GM21717 (cell line): ENCODE measurements around the gene AKT1S1.

Experiments
- ATAC-seq: cut with Tn5 transposase; IDR thresholded peaks from one replicate; pipeline ENCODE4 v1.9.1; 2021; ENCODE audit warnings: mild to moderate bottlenecking, moderate library complexity; ENCODE audit not compliant: unreplicated experiment

AKT1S1 gene

DNA sequence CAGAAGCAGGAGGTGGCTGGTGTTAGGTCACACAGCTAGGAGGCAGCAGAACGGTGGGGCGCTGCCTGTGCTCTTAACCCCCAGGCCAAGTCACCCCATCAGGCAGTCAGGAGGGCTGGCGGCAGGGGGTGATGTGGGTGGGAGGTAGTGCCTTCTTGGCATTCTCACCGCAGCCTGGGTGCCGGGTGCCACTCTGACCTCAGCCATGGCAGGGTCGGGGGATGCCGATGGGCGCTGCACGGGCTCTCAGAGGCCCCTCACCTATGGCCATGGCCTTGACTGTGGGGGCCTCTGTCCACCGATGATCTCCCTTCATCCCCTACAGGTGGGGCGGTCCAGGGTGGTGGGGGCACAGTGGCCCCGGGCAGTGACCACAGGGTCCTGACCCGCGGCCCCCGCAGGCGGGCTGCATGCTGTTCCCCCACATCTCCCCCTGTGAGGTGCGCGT is 20.6 kb downstream of the AKT1S1 start:
- ATAC-seq, result no peak

DNA sequence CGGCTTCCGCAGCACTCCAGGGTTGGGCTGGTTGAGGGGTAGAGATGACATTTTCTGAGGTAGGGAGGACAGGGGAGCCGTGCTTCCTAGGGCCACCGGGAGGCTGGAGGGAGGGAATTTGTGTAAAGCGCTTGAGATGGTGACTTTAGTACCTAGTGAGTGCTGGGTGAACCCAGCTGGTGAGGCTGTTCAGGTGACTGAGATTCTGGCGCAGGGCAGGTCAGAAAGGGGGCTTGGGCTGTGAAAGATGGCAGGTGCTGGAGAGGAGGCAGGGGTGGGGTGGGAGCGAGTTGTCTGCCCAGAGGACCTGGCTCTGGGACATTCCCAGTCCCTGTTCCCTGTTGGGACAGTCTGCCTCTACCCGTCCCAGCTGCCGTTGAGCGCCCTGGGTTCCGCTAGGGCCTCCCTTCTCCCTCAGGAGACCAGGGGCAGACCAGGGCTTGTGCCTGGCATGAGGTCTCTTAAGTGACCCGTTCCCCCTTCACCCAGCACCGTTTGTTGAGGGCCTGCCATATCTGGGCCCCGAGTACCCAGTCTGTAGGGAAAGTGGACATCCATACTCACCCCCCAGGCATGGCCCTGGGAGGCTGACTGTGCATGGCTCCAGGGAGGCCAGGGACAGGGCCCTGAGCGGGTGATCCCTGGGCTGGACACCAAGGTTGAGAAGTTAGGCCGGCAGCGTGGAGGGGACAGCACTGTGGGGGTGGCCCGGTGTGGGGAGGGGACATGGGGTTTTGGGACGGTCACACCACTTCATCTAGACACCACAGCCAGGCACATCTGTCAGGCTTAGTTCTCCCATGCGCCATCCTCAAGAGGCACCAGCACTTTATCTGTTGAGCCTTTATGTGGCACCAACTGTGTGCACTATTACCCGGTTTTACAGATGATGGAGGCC is 21.2 kb downstream of the AKT1S1 start:
- no peak for ATAC-seq

DNA sequence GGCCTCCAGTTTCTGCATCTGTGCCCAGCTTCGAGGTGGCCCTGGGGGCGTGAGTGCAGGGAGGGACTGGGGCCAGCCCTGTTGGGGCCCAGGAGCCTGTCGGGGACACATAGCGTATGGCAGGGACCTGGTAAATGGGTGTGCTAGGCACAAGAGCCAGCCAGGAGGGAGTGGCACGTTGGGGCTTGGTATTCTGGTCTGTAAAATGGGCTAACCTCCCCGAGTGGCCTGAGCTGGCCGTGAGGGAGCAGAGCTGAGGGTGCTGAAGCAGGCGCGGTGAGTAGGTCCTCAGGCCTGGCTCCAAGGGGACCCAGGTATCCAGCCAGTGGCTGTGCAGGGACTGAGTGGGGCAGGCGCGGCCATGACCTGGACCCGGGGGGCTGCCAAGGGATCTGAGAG is 21.9 kb downstream of the AKT1S1 start:
- no peak for ATAC-seq

DNA sequence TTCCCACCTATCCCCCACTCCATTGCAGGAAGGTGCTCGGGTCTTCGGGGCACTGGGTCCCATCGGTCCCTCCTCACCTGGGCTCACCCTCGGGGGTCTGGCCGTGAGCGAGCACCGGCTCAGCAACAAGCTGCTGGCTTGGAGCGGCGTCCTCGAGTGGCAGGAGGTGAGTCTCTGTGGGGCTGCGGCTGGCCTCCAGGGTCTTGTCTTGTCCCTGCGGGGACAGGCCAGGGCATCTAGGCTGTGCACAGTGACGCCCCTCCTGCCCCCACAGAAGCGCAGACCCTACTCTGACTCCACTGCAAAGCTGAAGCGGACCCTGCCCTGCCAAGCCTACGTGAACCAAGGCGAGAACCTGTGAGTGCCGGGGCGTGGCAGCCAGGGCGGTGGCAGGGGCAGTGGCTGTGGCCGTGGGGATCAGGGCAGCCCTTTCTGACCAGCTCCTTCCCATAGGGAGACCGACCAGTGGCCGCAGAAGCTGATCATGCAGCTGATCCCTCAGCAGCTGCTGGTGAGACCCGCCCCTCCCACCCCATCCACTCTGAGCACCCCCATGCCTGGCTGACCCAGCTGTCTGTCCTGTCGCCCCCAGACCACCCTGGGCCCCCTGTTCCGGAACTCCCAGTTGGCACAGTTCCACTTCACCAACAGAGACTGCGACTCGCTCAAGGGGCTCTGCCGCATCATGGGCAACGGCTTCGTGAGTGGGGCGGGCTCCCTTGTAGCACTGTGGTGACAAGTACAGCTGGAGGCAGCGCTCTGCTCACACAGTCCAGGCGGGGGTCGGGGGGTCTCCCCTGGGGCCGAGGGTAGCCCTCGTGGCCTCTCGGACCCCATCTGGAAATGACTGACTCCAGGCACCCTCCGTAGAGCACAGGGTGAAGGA is 22.5 kb downstream of the AKT1S1 start:
- ATAC-seq, result no peak

DNA sequence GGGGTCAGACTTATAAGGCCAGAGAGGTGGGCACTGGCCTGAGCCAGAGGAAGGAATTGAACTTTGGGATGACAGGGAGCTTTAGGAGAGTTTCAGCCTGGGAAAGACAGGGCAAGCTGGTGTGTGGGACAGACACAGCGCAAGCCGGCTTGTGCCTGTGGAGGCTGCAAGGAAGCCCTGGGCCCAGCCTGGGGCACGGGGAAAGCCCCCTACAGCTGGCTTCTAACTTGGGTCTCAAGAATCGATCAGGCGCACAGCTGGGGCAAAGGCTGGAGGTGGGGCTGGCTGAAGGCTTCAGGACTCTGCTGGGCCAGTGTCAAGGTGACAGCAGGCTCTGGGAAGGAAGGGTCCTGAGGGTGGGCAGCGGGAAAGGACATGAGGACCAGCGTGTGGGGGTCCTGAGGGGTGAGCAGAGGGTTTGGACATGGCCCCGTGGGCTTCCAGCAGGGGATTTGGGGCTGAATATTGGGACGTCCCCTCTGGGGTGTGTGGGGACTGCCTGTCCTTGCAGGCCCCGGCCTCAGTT is 23.2 kb downstream of the AKT1S1 start:
- ATAC-seq, result no peak

DNA sequence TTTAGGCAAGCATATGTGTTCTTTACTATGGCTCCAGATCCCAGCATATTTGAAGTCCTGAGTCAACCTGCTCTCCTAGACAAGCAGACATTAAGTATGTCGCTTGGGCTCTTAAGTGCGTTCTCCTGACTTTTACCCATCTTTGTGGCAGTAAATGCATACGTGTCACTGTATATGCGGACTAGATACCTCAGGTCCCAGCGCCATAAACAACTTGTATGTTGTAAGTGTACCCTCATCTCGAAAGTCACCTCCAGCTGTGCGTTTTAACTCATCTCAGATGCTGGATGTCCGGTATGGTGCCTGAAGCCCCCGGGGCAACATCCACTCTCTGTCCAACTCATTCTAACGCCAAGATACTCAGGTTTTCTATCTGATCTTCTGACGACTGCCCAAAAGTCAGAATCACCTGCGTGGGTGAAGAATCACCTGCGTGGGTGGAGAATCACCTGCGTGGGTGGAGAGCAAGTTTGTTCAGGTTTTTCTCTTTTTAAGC is 24.5 kb downstream of the AKT1S1 start:
- no peak for ATAC-seq

DNA sequence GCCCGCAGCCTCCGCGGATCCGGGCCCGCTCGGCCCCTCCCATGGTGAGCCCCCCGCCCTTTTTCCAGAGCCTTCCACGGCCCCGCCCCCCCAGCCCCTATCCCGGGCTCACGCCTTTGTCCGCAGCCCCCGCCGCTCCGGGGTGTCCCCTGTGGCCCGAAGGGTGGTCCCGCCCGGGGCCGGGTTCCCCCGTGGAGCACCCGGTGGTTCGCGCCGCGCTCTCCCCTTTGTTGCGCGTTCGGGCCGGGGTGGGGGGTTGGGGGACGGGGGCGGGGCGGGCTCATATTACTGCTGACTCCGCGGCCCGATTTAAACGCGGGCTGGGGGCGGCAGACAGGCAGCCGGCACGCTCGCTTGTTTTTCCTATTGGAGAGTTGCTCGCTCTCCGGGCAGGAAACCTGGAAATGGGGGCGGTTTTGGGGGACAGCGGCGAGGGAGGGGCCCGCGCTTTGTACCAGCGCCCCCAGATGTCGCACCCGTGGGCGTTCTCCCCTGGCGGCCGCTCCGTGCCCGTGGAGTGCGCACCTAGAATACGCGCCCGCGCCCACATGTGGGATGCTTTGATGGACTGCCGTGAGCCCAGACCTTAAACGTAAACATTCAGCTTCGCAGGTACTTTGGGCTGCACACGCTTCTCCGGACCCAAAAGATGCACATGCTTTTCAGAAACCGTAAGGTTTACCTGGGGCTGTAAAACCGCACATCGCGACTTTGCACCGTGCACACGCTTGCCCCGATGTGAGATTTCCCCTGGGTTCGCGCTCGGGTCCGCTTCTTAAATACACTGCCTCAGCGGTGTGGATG is 25.5 kb downstream of the AKT1S1 start:
- no peak for ATAC-seq

DNA sequence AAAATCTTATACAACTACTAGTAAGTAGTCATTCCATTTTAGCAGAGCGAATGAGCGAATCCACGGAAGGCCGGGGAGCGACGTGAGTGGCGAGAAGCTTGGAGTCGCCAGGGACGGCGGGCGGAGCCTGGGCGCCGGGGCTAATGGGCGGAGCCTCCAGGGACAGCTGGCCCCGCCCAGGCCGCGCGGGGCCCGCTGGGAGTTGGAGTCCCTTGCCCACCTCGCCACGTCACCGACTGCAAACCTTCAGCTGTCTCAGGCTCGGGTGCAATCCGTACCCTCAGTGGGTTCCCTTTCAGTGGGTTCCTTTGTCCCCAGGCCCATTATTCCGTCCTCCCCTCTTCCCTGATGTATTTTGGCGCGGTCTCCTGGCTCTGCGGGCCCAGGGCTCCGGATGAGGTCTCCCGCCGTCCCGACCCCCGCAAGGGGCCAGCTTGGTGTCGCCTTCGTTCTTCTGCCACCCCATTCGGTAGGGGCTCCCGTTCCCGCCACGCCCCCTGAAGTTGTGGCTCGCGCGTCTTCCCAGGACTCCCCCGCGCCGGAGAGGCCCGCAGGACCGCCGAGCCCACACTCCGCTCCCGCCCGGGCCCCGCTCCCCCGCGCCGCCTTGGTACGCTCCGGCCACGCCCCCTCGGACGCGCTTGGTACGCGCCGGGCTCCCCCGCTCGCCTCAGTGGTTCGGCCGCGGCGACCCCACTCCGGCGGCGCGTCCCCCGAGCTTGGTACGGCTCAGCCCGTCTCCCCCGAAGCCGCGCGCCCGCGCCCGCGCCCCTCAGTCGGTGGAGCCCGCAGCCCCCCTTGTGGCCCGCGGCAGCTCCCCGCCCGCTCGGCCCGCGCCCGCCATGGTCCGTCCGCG is 26.4 kb downstream of the AKT1S1 start, which contains the start of gene PTOV1:
Gene PTOV1, plus strand, starts transcription at position 673 of the 856 bp plus-strand sequence.
- ATAC-seq, result peak; percentile 49

DNA sequence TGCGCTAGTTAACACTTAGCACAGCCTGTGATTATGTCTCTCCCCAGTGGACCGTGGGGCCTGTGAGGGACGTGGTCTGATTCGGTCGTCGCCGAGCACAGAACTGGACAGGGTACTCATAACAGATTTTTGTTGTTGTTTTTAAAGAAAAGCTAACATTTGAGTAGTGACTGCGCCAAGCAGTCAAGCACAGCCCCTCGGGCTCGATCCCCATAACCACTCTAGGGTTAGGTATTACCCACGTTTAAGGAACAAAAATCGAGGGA is 27.0 kb downstream of the AKT1S1 start:
- ATAC-seq, result peak; percentile 5

DNA sequence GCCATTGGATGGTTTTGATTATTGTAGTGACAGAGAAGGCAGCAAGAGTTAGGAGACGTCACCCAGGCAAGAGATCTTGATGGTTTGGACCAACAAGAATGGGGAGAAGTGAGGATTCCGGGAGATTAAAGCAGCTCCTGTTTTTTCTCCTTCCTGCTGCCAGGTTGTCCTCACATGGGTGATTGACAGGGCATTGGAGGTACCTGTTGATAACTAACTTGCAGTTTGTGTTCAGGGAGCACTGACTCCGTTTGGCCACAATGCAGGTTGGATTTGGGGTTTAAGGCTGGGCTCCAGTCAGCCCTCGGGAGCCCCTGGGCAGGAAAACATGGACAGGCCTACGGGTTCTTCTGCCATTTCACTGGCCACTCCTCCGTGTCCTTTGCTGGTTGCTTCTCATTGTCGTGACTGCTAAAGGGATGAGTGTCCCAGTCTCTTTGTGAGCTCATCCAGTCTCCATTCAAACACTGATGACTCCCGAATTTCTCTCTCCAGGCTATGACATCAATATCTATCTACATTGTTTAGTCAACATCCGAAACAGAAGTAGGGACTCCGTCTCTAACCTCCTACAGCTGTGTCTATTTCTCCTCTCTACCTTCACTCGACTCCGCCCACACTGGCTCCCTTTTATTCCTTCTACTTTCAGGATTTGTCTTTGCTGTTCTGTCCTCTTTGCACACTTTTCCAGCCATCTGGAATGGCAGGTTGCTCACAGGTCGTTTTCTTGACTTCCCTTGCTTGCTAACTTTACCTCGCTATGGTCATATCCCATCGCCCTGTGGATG is 27.5 kb downstream of the AKT1S1 start:
- no peak for ATAC-seq

DNA sequence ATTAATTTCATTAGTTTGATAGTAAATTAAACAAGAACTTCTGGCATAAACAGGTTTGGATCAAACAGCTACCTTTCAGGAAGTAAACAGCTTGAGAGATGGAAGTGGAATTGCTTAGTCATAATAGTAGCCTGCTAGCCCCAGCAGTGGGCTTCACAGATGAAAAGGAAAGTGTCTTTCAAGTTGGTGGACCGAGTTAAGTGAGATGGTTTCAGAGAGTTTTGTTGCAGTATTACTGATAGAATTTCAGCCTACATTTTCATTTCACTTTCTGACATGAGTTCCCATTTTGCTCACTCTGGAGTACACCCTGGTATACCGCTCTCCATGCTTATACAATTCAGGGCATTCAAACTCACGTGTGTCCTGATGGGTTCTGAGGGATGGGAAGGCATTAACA is 28.2 kb downstream of the AKT1S1 start:
- no peak for ATAC-seq

DNA sequence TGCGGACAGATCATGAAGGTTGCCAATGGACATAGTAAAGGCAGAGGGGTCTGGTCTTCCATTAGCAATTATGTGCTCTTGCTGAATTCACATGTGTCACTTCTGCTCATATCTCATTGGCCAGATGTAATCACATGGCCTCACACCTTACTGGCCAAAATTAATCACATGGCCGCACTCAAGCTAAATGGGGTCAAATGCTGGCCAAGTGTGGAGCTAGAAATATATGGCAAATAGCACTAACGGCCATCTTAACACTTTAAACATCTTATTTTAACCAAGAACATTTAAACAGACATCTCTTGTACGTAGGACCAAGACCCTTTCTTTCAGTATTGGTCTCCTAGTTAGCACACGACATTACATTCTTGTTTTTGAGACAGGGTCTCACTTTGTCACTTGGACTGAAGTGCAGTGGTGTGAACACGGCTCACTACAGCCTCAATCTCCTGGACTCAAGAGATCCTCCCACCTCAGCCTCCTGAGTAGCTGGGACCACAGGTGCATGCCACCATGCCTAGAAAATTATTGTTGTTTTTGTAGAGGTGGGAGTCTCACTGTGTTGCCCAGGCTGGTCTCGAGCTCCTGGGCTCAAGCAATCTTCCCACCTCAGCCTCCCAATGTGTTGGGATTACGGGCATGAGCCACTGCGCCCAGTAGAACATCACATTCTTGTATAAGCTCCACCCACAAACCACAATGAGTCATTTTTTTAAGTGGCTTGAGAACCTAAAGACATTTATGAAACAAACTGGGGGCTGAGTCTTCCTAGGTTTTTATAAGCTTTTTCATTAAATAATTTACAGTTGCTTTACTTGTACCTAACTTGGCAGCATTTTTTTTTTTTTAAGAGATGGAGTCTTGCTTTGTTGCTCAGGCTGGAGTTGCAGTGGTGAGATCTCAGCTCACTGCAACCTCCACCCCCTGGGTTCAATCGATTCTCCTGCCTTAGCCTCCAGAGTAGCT is 29.1 kb downstream of the AKT1S1 start:
- no peak for ATAC-seq

DNA sequence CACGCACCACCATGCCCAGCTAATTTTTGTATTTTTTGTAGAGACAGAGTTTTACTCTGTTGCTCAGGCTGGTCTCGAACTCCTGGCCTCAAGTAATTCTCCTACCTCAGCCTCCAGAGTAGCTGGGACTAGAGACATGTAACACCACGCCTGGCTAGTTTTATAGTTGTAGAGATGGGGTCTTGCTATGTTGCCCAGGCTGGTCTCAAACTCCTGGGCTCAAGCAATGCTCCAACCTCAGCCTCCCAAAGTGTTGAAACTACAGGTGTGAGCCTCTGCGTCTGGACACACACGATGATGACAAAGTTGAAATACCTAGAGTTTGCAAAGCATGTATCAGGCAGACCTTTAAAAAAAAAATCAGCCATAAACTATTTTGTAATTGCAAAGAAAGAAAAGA is 30.7 kb downstream of the AKT1S1 start:
- no peak for ATAC-seq

DNA sequence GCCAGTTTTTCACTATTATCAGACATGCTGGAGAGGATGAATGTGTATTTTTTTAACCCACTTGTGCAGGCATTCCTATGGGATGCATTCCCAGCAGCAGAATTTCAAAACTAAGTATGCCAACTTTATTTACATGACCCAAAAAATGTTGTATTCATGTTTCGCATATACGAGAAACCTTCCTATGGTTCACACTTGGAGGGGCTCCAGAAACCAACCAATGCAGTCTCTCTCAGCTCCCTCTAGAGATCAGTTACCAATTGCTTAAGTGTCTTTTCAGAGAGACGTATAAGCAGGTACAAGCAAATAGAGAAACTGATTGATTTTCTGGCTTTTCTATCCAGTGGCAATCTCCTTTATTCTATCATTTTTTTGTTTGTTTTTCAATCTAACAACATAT is 31.7 kb downstream of the AKT1S1 start:
- no peak for ATAC-seq

DNA sequence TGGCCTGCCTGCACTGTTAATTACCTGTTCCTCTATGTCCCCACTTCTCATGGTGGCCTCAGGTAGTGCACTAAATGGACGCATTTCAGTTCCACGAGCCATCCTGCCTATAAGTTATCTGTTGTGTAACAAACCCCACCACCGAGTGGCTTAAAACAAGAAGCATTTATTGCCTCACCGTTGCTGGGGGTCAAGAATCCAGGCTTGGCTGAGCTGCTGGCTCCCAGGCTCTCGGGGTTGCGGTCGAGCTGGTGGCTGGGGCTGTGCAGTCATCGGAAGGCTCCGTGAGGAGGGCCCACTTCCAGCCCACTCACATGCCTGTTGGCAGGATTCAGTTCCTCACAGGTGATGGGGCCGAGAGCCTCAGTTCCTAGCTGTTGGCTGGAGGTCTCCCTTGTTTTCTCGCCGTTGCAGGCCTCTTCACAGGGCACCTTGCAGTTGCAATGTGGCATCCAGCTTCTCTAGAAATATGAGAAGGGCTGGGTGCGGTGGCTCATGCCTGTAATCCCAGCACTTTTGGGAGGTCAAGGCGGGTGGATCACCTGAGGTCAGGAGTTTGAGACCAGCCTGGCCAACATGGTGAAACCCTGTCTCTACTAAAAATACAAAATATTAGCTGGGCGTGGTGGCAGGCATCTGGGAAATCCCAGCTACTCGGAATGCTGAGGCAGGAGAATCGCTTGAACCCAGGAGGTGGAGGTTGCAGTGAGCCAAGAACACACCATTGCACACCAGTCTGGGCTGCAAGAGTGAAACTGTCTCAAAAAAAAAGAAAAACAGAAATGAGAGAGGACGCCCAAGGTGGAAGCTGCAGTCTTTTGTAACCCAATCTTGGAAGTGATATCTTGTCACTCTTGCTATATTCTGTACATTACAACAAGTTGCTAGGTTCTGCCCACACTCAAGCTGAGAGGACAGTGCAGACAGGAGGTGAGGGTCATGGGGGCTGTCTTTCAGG is 32.7 kb downstream of the AKT1S1 start:
- no peak for ATAC-seq

DNA sequence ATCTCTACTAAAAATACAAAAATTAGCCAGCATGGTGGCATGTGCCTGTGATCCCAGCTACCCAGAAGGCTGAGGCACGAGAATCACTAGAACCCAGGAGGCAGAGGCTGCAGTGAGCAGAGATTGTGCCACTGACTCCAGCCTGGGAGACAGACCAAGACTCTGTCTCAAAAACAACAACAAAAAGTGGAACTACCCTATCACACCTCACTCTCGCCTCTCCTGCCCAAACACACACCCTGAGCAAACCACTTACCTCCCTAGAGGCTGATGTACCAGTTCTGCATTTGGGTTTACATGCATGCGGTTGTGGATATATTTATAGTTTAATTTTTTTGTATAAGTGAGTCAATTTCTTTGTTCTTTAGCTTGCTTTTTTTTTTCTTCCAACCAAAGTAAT is 33.9 kb downstream of the AKT1S1 start:
- no peak for ATAC-seq

DNA sequence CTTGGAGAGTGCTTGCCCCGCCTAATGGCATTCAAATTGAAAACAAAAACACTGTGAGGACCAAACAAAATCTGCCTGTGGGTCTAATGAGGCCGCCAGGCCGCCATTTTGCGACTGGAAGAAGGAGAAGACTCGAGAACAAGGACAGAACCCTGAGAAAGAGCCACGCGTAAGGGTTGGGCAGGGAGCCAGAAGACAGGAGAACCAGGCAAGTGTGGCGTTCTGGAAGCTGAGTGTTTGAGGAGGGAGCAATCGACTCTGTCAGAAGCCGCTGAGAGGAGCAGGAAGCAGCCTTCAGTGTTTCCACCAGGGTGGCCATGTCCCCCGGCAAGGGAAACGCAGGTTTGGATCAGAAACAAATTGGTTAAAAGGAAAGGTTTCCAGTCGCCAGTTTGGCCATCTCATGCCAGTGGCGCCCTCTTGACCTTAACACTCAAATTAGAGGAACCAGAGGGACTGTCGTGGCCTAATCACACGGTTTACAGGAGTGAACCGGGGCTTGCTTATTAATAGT is 36.4 kb downstream of the AKT1S1 start:
- no peak for ATAC-seq
